GM21529 (cell line): Measurements from ENCODE around the gene BCHE.

ENCODE experiments used
- ATAC-seq: cut with Tn5 transposase; IDR thresholded peaks from one replicate; pipeline ENCODE4 v1.9.1; 2021; ENCODE audit not compliant: unreplicated experiment

Gene BCHE

DNA sequence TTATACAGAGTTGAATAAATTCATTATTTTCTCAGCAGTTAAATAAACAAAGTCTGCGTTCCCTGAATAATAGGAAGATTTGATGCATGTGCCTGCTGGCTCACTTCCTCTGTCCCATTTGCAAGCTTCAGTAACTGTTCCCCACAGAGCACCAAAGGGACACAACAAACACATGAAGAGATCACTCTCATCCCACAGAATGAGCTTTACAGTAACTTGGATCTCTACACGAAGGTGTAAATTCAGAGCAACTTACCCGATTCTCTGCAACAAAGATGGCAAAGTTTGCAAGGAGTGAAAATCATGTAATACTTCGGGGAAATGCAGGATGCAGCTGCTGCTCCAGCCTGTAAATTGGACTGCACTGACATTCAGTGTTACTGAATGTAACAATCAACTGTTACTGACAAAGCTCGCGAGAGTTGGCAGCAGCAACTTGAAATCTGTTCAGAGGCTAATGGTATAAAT is at the start of gene BCHE:
Gene BCHE (minus strand): TSS at position 366 of the 468 bp plus-strand sequence. CDS start 6,390 bp downstream, outside the sequence.
- no peak for ATAC-seq

DNA sequence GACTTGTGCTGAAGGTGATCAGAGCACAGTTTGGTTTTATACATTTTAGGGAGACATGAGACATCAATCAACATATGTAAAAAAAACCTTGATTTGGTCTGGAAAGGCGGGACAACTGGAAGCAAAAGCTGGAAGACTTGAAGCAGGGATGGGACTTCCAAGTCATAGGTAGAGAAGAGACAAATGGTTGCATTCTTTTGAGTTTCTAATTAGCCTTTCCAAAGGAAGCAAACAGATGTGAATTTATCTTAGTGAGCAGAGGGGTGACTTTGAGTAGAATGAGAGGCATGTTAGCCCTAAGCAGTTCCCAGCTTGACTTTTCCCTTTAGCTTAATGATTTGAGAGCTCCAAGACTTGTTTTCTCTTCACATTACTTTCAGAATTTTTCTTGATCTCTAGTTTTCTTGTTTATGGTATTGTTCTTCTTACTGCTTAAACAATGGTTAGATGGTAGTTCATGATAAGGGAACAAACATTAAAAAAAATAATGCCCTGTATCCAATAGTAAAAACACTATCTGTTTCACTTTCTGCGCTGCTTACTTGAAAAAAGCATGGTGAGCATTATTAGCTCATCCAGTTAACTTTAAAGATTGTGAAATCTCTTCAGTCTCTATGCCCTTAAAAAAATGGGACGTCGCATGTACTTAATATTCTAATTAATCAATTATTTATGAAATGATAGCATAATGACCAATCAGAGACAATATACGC is 48.5 kb upstream of the BCHE start:
- ATAC-seq = no peak

DNA sequence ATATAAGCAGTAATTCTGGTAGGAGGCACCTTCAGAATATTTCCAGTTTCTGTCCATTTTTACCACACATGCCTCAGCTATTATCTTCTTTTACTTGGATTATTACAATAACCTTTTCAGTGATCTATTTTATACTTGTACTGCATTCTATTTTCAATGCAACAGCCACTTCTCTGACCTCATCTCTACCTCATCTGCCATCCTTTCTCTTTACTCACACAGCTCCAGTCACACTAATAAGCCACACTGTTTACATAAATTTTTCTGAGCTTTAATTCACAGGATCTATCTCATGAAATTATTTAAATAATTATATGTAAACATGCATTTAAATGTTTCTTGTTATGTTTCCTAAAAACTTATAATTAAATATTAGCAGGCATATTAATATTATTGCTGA is 47.3 kb upstream of the BCHE start:
- ATAC-seq = no peak

GRCh38 chr3:165883863-165884478 is 46.7 kb upstream of the BCHE start:
- ATAC-seq = no peak

GRCh38 chr3:165883117-165883516 is 45.9 kb upstream of the BCHE start:
- no peak for ATAC-seq

DNA sequence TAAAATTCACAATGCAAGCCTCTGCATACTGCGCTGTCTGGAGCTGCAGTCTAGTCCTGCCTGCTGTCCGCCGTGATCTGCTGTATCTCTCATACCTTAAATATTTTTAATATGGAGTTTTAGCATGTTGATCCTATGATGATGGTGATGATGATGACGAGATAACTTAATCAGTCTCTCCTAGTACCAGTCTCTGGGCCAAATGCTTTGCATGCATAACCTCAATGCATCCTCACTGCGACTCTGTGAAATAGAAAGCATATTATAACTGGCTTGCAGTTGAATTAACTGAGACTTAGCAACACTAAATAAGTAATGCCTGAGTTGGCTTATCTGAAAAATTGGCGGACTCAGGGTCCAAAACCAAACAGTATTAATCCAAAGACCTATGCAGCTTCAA is 38.4 kb upstream of the BCHE start:
- no peak for ATAC-seq

DNA sequence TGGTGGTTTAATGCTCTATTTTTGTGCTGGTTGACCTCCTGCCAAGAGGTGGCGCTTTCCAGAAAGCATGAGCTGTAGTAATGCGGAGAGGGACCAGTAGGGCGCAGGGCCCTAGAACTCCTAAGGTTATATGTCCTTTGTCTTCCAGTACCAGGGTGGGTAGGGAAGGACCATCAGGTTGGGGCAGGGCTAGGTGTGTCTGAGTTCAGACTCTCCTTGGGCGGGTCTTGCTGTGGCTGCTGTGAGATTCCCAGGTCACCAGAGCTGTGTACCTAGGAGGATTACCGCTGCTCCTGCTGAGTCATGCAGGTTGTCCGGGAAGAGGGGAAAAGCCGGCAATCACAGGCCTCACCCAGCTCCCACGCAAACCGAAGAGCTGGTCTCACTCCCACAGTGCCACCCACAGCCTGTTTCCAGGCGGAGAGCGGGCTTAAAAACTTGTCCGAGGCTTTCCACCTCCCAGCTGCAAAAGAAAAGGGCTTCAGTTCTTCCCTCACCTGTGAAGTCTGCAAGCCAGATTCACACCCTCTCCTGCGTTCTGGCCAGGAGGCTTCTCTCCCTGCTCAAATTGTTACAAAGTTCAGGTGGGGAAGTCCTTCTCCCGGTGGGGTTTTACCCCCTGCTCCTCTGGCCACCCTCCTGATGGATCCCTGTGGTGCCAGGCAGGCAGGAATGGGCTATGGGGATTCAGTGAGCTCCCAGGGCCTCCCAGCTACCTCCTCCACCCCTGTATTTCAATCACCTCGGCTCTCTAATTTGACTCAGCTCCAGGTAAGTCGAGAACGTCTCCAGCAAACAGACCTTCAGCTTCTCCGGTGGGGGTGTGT is 37.7 kb upstream of the BCHE start:
- no peak for ATAC-seq

- ATAC-seq = no peak
Measured at GRCh38 chr3:165868088-165868487, 30.9 kb upstream of the BCHE start.

- ATAC-seq = no peak
Measured at GRCh38 chr3:165859061-165859460, 21.8 kb upstream of the BCHE start.

DNA sequence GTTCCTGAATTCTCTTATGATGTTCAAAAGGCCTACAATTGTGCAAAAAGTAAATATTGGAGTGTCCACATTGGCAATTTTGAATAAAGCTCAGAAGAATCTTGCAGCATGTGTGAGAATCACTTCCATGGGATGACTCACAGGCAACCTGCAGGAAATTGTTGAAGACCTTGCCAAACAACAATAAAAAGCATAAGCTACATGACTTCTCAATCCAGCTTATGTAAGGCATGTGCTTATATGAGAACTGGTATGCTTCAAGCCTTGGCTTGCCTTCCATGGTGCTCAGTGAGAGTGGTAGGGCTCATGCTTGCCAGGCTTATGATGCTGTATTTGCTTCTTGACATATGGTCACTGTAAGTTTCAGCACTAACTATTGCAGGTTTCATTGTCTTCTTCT is 18.4 kb upstream of the BCHE start:
- ATAC-seq = no peak

DNA sequence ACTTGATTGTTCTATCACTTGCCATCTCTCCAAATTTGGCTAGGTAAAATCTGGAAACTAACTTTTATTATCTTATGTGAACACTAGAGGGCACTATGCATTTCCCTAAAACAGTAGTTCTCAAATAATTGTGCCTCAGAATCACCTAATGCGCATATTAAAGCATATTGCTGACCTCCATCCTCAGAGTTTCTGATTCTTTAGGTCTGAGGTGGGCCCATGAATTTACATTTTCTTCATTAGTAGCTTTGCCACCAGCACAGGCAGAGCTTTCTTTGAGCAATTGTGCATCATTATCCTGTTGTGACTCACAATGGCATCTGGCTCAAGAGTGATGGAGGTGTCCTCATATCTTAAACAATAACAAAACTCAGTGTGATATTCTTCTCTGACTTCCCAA is 17.5 kb upstream of the BCHE start:
- ATAC-seq = no peak

DNA sequence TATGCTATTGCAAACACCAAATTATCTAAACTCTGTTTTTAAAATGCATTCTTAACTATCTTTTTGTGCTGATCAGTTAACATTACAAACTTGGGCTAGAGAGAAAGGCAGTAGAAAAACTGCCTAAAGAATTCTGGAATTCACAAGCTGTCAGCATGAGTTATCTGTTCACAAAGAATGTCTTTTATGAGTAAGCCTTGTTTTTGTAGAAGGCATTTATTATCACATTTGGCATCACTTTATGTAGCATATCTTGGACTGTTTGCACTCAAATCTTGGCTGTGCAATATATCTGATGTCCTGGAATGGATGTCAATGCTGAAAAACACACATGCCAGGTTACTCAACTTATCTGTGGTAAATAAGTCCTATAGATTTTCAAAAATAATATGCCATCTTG is 15.5 kb upstream of the BCHE start:
- no peak for ATAC-seq

- ATAC-seq = no peak
Measured at GRCh38 chr3:165852191-165852590, 15.0 kb upstream of the BCHE start.

GRCh38 chr3:165846056-165846455 is 8.8 kb upstream of the BCHE start:
- ATAC-seq = no peak

- ATAC-seq = no peak
Measured at GRCh38 chr3:165839296-165840076, 2.3 kb upstream of the BCHE start.

GRCh38 chr3:165837801-165838200 is 578 bp upstream of the BCHE start:
- ATAC-seq = no peak

- no peak for ATAC-seq
Measured at GRCh38 chr3:165835431-165835830, 1.8 kb downstream of the BCHE start.

DNA sequence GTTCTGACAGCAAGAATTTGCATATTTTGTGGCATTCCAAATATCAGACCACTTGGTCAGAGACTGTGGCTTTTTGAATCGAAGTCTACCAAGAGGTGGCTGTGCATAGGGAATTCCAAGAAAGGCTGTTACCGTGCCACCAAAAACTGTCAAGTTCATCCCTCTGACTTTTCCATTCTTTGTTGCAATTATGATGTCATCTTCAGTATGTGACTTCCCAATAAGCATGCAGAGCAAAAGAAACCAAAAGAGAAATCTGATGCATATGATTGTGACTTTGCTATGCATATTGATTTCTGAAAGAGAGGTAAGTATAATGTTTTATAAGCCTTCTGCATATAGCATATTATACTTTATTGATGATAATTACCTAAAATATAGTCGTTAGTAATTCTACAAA is 6.5 kb downstream of the BCHE start:
- no peak for ATAC-seq

- ATAC-seq = no peak
Measured at GRCh38 chr3:165827883-165828282, 9.3 kb downstream of the BCHE start.

DNA sequence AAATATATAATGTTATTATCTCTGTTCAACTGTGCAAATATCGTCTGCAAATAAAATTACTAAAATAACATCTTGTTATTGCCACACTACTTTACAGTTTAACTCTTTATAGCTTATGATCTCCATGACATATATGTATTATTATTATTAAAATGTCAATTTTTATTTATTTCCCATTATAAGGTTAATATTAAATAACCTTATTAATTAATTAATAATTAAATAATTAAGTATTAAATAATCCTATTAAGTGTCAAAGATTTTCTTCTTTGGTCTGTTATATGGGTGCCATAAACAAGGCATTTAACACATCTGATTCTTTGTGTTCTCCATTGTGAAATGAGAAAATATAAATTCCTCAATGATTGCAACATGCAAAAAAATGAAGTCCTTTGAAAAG is 10.0 kb downstream of the BCHE start:
- ATAC-seq = no peak

- ATAC-seq = no peak
Measured at GRCh38 chr3:165820671-165821123, 16.5 kb downstream of the BCHE start.
